ENCODE data around the gene DDX28.
"Not testable (repeated sequence)": the region's sequence is repeated elsewhere in the genome, so short reads cannot be mapped to it uniquely, and the experiment has no call there.

Gene DDX28

DNA sequence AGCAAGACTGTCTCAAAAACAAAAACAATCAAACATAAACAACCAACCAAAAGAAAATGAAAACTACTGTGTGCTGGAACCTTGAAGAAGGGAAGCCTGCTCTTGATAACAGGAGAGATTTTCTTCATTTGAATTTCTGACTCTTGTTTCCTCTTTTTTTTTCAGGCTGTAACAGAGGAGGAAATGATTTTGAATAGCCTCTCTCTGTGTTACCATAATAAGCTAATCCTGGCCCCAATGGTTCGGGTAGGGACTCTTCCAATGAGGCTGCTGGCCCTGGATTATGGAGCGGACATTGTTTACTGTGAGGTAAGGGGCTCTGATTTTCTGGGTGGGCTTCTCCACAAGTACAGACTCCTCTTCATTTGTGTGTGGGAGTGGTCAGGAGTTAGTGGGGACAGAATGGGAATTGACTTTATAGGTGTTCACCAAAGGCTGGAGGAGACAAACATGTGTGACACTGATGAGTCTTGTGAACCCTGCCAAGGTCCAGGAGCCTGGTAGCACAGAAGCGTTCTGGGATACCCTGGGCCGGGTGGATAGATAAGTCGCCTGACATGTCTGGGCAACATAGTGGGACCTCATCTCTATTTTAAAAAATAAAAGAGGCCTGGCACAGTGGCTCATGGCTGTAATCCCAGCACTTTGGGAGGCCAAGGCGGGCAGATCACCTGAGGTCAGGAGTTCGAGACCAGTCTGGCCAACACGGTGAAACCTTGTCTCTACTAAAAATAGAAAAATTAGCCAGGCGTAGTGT lies 15.0 kb upstream of the DDX28 start:
- DNase-seq (ENCODE audit: low read depth) = no peak

DNA sequence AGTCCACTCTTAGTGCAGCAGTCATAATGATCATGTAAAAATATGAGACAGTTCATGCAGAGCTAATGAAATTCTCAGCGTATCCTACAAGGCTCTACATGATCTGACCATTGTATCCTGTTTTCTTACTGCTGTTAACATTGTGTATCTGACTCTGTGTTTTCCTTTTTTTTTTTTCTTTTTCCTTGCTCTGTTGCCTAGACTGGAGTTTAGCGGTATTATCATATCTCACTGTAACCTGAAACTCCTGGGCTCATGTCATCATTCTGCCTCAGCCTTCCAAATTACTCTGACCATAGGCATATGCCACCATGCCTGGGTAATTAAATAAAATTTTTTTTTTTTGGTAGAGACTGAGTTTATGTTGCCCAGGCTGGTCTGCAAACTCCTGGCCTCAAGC lies 12.2 kb upstream of the DDX28 start:
- no peak for DNase-seq (ENCODE audit: low read depth)

DNA sequence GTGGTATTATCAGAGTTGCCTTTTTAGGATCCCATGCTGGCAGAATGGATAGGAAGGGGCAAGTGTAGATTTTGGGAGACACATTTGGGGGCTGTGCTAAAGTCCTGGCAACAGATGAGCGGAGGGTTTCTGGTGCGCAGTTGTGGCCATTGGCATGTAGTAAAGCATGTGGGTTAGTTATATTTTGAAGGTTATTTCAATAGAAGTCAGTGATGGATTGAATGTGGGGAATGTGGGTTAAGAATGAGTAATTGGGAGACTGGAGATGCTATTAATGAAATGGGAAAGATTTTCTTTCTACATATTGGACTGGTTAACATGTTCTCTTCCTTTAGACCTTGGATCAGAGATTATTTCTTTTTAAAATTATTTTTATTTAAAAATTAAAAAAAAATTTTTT lies 10.1 kb upstream of the DDX28 start:
- DNase-seq (ENCODE audit: low read depth) = no peak

GRCh38 chr16:68031951-68032350 lies 8.9 kb upstream of the DDX28 start:
- no peak for DNase-seq (ENCODE audit: low read depth)

- DNase-seq (ENCODE audit: low read depth) = not testable (repeated sequence)
Measured at GRCh38 chr16:68030108-68030507, 7.1 kb upstream of the DDX28 start.

- DNase-seq (ENCODE audit: low read depth) = no peak
Measured at GRCh38 chr16:68028996-68029395, 6.0 kb upstream of the DDX28 start.

GRCh38 chr16:68022278-68022727 lies 729 bp downstream of the DDX28 start:
- no peak for DNase-seq (ENCODE audit: low read depth)

- DNase-seq (ENCODE audit: low read depth) = no peak
Measured at GRCh38 chr16:68021490-68021889, 1.5 kb downstream of the DDX28 start.

GRCh38 chr16:68019167-68019680 lies 3.8 kb downstream of the DDX28 start:
- DNase-seq (ENCODE audit: low read depth) = no peak

- DNase-seq (ENCODE audit: low read depth) = no peak
Measured at GRCh38 chr16:68015681-68016080, 7.4 kb downstream of the DDX28 start, which contains the start of gene DPEP2NB. Gene DPEP2NB (minus strand): TSS chr16:68015911. CDS start chr16:68015770, 141 bp downstream.

DNA sequence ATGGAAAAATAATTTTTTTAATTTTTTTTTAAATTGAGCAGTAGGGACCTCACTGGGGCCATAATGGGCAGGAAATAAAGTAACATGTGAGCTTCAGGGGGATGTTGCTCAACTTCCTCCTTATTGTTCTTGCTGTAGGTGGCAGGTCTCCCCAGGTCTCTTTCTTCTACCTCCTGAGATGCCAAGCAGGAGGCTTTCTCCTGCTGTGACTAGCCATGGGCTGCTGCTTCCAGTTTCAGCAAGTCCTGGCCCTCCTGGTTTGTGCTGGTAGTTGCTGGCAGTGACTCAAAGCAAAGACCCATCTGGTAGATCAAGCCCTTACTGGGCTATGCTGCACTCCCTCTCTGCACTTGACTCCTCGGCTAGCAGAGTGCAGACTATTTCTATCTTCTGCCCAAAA lies 9.6 kb downstream of the DDX28 start:
- DNase-seq (ENCODE audit: low read depth) = no peak

- DNase-seq (ENCODE audit: low read depth) = not testable (repeated sequence)
Measured at GRCh38 chr16:68009872-68010271, 13.2 kb downstream of the DDX28 start.

- DNase-seq (ENCODE audit: low read depth) = no peak
Measured at GRCh38 chr16:68009157-68009735, 13.8 kb downstream of the DDX28 start.

- no peak for DNase-seq (ENCODE audit: low read depth)
Measured at GRCh38 chr16:68005786-68006286, 17.2 kb downstream of the DDX28 start.

DNA sequence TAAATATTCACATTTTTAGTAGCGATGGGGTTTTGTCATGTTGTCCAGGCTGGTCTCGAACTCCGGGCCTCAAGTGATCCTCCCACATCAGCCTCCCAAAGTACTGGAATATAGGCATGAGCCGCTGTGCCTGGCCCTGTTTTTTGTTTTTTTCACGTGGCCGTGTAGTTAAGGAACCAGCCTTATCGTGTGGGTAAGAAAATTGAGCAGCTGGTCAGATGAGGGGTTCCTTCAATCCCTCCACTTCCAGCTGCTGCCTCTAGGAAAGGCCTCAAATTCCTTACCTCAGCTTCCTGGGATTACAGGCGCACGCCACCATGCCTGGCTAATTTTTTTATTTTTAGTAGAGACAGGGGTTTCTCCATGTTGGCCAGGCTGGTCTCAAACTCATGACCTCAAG lies 17.8 kb downstream of the DDX28 start:
- DNase-seq (ENCODE audit: low read depth) = no peak

GRCh38 chr16:68003031-68003430 lies 20.0 kb downstream of the DDX28 start:
- DNase-seq (ENCODE audit: low read depth) = no peak

DNA sequence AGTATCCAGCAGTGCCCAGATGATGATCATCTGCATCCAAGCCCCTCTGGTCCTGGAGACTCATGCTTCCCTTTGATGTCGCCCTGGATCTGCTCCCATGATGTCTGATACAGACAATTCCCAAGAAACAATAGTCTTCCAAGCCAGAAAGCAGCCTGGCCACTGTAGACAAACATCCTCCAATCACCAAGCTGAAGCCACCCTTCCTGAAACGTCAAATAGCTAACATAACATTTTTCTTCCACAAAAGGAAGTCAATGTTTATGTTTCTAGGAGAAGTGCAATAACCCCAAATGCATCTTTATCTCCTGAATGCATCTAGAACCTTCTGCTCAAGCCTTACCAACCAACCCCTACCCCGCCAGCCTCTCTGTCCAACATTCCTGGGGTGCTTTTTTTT lies 22.6 kb downstream of the DDX28 start:
- no peak for DNase-seq (ENCODE audit: low read depth)

GRCh38 chr16:67999985-68000384 lies 23.0 kb downstream of the DDX28 start:
- DNase-seq (ENCODE audit: low read depth) = no peak

DNA sequence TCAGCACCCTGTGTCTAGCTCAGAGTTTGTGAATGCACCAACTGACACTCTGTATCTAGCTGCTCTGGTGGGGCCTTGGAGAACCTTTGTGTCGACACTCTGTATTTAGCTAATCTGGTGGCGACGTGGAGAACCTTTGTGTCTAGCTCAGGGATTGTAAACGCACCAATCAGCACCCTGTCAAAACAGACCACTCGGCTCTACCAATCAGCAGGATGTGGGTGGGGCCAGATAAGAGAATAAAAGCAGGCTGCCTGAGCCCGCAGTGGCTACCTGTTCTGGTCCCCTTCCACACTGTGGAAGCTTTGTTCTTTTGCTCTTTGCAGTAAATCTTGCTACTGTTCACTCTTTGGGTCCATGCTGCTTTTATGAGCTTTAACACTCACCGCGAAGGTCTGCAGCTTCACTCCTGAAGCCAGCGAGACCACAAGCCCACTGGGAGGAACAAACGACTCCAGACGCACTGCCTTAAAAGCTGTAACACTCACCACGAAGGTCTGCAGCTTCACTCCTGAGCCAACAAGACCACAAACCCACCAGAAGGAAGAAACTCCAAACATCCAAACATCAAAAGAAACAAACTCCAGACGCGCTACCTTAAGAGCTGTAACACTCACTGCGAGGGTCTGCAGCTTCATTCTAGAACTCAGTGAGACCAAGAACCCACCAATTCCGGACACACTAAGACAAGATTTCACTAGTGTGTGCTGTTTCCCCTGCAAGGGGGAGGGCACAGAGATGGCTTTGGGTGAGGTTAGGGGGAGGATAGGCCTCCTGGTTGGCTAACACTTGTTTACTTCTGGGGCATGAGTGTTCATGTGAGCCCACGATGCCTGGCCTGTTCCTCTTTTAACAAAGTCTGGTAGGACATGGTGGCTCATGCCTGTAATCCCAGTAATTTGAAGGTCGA lies 24.0 kb downstream of the DDX28 start, which contains the start of gene DPEP2:
TSS of gene DPEP2 (minus strand) at position 706 of the 910 bp plus-strand sequence. CDS start 6,272 bp downstream, outside the sequence.
- not testable (repeated sequence) for DNase-seq (ENCODE audit: low read depth)

GRCh38 chr16:67998231-67998778 lies 24.7 kb downstream of the DDX28 start:
- DNase-seq (ENCODE audit: low read depth) = not testable (repeated sequence)

DNA sequence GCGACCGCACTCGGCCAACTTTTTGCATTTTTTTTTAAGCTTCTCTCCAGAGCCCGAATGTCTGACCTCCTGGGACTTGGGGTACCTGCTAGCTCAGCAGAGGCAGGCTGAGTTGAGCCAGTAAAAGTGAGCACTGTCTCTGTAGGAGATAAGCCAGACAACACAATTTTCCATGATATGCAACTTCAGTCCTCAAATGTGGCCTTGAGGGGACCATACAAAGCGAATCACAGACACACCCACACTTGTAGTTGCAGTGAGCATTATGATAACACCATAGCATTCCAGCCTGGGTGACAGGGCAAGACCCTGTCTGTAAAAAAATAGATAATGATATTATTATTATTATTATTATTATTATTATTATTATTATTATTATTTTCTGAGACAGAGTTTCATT lies 26.4 kb downstream of the DDX28 start:
- no peak for DNase-seq (ENCODE audit: low read depth)

DNA sequence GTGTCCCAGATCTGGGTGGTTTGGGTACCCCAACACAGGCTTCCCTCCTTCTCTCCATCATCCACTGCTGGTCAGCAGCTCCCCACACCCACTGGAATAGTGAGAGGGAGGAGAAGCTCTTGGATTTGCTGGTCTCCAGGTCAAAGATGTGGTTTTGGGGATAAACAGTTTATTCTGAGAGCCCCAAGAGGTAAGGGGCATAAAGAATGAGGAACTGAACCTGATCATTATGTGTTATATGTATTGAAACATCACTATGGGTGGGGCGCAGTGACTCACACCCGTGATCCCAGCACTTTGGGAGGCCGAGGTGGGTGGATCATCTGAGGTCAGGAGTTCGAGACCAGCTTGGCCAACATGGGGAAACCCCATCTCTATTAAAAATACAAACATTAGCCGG lies 27.6 kb downstream of the DDX28 start:
- no peak for DNase-seq (ENCODE audit: low read depth)

Measured in stimulated activated CD8-positive, alpha-beta memory T cell treated with anti-CD3 and anti-CD28 coated beads, Interleukin-12 subunit alpha, Interleukin-12 subunit beta, amount 100 ng/mL, for 4 hours (primary cell).